Rectal smooth muscle tissue (tissue), 1 donor: ENCODE results near the gene MAN1B1.

Experiments
- H3K27ac ChIP-seq: one replicate; pipeline ENCODE4 v1.7.0; 2013; ENCODE audit warnings: low read depth, low read length, inconsistent platforms
- H3K27me3 ChIP-seq: one replicate; pipeline ENCODE4 v1.7.0; 2013; ENCODE audit warnings: low read length; ENCODE audit not compliant: control insufficient read depth, insufficient read depth
- H3K36me3 ChIP-seq: one replicate; pipeline ENCODE4 v1.7.0; 2013; ENCODE audit warnings: low read length; ENCODE audit not compliant: control insufficient read depth, insufficient read depth
- H3K4me1 ChIP-seq: one replicate; pipeline ENCODE4 v1.7.0; 2013; ENCODE audit warnings: low read length; ENCODE audit not compliant: control insufficient read depth, insufficient read depth
- H3K4me3 ChIP-seq: one replicate; pipeline ENCODE4 v1.7.0; 2013; ENCODE audit warnings: low read length
- H3K9ac ChIP-seq: one replicate; pipeline ENCODE4 v1.7.0; 2013; ENCODE audit warnings: low read length

MAN1B1 gene

DNA sequence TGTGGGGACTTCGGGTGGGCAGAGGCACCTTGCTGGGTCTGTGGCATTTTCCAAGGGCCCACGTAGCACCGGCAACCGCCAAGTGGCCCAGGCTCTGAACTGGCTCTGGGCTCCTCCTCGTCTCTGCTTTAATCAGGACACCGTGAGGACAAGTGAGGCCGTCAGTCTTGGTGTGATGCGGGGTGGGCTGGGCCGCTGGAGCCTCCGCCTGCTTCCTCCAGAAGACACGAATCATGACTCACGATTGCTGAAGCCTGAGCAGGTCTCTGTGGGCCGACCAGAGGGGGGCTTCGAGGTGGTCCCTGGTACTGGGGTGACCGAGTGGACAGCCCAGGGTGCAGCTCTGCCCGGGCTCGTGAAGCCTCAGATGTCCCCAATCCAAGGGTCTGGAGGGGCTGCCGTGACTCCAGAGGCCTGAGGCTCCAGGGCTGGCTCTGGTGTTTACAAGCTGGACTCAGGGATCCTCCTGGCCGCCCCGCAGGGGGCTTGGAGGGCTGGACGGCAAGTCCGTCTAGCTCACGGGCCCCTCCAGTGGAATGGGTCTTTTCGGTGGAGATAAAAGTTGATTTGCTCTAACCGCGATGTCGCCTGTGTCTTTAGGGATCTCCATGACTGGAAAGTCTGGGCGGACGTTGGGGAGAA, 21.9 kb downstream of the MAN1B1 start:
- Histone ChIP-seq H3K4me1 (no peaks in the 10 kb centered on the region), H3K36me3 (peaks cover 25% of the 10 kb centered on the region), H3K9ac (no peak overlapping the region), H3K27me3 (no peaks in the 10 kb centered on the region), H3K4me3 (no peak overlapping the region), H3K27ac (no peak overlapping the region)

DNA sequence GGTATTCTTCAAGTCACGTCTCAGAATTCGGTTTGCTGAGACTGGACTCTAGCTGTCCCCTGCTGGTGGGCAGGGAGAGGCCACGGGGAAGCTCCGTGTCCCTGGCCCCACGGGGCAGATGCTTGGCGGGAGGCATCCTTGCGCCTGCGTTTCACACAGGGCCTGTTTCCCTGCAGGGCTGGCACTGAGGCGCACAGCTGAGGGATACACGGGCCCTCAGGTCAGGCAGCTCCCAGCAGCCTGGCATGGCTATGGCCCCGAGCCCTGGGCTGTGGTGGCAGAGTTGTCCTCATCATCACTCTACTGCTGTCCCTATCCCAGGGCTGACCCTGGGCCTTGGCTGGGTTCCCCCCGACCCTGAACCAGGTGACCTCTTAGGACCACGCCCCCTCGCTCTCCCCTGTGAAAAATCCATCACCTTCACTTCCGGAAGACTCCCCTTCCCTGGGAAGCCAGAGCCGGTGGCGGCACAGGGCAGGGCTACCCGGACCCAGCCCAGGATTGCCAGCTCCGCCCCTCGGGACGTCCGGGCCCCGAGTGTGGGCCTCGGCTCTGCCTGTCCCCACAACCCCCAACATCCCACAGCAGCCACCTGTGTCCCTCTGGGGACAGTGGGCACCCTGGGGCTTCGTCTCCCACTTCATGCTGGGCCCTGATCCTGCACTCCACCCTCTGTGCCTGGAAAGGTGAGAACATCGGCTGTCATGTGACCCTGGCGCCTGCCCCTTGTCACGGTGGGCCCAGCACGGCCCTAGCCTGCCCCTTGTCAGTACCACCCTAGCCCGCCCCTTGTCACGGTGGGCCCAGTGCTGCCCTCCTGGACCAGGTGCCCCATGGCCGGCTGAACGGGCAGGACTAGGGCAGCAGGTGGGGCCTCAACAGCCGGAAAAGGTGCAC, 22.7 kb downstream of the MAN1B1 start:
- Histone ChIP-seq H3K36me3 (peaks cover 19% of the 10 kb centered on the region), H3K4me3 (no peak overlapping the region), H3K4me1 (no peaks in the 10 kb centered on the region), H3K27me3 (no peaks in the 10 kb centered on the region), H3K27ac (no peak overlapping the region), H3K9ac (no peak overlapping the region)

DNA sequence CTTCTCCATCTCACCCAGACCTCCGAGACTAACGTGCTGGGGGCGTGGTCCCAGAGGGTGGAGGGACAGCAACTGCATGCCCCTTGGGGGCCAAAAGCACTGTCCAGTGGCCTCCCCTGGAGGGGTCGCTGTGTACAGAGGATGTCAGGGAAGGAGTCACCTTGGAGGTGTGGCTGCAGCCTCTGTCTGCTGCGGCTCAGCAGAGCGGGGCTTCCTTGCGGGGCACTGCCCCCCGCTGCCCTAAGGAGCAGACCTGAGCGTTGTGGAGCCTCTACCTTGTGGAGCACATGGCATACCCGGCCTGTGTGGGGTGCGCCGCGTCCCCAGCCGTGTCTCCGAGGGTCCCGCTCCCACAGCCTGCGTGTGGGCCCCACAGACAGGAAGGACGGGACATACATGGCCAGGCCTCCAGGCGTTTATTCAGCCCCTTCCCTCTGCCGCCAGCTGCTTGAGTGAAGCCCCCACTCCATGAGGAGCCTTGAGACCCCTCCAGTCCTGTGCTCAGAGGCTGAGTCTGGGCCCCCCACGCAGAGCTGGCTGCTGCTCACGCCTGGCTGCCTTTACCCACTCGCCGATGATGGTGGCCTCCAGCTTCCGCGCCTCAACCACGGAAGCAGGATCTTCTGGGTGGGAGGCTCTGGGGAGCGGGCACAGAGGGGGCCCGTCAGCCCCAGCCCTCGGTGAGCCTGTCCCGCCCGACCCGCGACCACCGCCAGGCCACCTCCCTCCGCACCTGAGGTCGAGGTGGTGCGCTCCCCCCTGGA, 23.5 kb downstream of the MAN1B1 start:
- H3K36me3 ChIP-seq = peaks cover 16% of the 10 kb centered on the region
- H3K27ac ChIP-seq = no peak overlapping the region
- H3K9ac ChIP-seq = no peak overlapping the region
- H3K4me3 ChIP-seq = no peak overlapping the region
- peaks cover 3% of the 10 kb centered on the region for H3K4me1 ChIP-seq
- no peaks in the 10 kb centered on the region for H3K27me3 ChIP-seq

DNA sequence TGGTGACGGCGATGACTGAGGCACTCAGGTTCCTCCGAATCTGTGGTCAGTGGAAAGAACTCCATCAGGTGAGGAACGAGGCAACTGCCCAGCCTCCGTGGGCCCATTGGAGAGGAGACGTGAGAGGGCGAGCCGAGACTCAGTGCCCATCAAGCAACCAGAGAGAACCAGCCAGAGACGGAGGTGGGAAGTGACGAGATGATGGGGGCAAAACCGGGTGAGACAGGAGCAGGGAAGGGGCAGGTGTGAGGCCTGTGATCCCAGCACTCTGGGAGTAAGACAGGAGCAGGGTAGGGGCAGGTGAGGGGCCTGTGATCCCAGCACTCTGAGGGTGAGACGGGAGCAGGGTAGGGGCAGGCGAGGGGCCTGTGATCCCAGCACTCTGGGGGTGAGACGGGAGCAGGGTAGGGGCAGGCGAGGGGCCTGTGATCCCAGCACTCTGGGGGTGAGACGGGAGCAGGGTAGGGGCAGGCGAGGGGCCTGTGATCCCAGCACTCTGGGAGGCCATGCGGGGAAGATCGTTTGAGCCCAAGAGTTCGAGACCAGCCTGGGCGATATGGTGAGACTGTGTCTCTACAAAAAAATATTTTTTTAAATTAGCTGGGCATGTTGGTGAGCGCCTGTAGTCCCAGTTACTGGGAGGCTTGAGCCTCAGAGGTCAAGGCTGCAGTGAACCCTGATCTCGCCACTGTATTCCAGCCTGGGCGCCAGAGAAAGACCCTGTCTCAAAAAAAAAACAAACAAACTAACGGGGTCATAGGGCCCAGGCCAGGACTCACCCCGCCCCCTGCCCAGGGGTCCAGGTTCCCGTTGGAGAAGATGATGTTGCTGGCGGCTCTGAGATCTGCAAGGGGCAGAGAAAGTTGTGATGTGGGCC, 24.4 kb downstream of the MAN1B1 start:
- Histone ChIP-seq H3K36me3 (peaks cover 11% of the 10 kb centered on the region), H3K4me3 (no peak overlapping the region), H3K9ac (no peak overlapping the region), H3K4me1 (peaks cover 3% of the 10 kb centered on the region), H3K27ac (no peak overlapping the region), H3K27me3 (no peaks in the 10 kb centered on the region)

DNA sequence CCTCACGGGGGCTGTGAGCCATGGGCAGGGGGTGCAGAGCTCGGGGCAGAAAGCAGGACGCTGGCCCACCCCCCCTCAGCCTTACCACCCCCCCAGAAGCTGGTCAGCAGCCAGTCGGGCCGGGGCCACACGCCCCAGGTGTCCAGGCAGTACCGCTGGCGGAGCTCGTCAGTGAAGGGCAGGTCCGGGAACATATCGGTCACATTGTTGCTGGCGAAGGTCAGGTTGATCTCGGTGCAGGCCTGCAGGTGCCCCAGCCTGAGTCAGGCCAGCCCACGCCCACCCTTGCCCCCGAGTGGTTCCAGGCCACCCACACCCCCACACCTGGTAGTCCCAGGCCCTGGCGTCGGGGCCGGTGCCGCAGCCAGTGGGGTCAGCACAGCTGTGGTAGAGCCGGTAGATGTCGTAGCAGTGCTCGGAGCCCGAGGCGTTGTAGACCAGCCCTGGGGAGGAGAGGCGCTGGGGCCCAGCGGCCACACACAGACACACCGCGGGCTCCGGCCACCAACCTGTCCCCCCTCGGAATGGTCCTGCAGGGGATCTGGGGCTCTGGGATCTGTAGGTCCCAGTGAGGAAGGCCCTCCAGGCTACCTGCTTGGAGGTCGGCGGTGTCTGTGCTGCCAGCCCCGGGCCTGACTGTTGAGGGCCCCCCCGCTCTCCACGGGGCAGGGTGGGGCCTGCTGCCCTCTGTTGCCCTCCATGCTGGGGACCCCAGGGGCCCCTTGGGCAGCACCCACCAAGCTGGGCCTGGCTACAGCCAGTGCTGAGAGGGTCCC, 25.2 kb downstream of the MAN1B1 start:
- Histone ChIP-seq H3K27me3 (no peaks in the 10 kb centered on the region), H3K4me3 (no peak overlapping the region), H3K4me1 (peaks cover 3% of the 10 kb centered on the region), H3K36me3 (peaks cover 11% of the 10 kb centered on the region), H3K27ac (no peak overlapping the region), H3K9ac (no peak overlapping the region)

DNA sequence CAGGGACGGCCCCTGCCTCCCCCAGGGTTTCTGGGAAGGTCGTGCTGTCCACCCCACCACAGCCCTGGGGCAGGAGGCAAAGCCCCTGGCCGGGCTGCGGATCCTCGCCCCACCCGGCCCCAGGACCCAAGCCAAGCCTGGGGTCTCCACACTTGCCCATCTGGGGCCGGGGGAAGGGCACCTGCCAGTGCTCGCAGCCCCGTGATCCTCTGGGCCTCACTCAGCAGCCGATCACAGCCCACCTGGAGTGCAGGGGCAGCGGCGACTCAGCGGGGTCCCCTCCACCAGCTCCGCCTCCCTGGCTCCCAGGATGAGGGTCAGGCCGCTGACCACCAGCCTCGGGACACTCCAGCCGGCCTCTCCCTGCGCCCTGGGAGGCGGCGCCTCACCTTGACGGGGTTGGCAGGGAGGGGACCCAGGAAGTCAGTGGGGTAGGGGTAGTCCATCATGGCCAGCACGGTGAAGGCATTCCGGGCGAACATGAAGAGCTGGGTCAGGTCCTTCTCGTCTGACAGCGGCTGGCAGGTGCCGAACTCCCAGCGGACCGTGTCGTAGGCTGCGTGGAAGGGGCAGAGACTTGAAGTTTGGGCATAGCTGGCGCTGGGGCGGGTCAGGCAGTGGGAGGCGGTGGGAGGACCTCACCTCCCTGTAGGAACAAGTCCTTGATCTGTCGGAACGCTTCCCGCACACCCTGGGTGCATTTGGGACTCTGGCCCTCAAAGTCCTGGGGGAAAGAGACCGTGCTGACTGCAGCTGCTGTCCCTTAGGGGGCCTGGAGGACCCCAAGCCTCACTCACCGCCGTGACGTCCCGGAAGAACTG, 26.0 kb downstream of the MAN1B1 start:
- Histone ChIP-seq H3K36me3 (peaks cover 7% of the 10 kb centered on the region), H3K4me3 (no peak overlapping the region), H3K4me1 (peaks cover 3% of the 10 kb centered on the region), H3K27ac (no peak overlapping the region), H3K27me3 (peaks cover 5% of the 10 kb centered on the region), H3K9ac (no peak overlapping the region)

DNA sequence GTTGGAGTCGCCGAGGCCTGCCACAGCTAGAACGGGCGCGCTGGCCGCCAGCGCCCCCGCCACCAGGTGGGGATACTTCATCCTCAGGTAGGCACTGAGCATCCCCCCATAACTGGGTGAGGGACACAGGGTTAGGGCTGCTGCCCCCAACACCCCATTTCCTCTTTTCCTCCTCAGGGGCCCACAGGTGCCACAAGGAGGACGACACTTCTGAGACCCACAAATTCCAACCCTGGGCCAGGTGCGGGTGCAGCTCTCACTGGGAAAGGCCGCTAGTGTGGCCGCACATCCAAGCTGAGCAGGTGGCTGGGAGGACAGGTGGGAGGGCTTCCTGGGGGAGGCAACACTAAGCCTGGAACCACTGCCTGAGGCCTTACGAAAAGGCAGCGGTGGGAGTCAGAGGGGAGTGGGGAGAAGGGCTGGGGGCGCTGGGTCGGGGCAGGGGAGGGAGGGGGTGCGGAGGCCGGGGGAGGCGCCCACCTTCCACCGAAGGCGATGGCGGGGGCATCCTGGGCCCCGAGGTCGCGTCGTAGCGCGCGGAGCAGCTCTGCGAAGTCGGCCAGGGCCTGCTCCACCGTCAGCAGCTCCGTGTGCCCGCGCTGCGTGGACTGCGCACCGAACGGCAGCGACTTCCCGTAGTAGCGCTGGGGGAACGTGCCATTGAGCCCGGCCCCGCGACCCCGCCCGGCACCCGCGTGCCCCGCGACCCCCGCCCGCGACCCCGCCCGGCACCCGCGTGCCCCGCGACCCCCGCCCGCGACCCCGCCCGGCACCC, 26.8 kb downstream of the MAN1B1 start:
- H3K27me3 ChIP-seq = peaks cover 5% of the 10 kb centered on the region
- peak overlapping the region; percentile 41 for H3K4me3 ChIP-seq
- H3K4me1 ChIP-seq = peaks cover 3% of the 10 kb centered on the region
- no peak overlapping the region for H3K9ac ChIP-seq
- H3K27ac ChIP-seq = no peak overlapping the region
- H3K36me3 ChIP-seq = peaks cover 2% of the 10 kb centered on the region

DNA sequence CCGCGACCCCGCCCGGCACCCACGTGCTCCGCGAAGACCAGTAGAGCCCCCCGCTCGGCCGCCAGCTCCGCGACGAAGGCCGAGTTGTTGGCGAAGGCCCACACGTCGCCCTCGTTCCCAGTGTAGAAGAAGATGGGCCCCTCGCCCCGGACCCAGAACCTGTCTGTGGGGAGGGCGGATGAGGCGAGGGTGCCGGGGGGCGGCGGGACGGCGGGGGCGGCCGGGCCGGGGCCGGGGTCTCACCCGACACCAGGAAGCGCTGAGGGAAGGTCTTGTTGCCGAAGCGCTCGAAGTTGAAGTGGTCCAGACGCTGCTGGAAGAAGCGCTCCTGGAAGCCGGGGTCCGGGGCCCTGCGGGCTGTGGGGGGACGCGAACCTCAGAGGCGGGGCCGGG, 27.4 kb downstream of the MAN1B1 start:
- H3K36me3 ChIP-seq = no peaks in the 10 kb centered on the region
- H3K9ac ChIP-seq = no peak overlapping the region
- H3K4me1 ChIP-seq = peaks cover 3% of the 10 kb centered on the region
- H3K27me3 ChIP-seq = peaks cover 5% of the 10 kb centered on the region
- peak overlapping the region; percentile 63 for H3K4me3 ChIP-seq
- no peak overlapping the region for H3K27ac ChIP-seq

DNA sequence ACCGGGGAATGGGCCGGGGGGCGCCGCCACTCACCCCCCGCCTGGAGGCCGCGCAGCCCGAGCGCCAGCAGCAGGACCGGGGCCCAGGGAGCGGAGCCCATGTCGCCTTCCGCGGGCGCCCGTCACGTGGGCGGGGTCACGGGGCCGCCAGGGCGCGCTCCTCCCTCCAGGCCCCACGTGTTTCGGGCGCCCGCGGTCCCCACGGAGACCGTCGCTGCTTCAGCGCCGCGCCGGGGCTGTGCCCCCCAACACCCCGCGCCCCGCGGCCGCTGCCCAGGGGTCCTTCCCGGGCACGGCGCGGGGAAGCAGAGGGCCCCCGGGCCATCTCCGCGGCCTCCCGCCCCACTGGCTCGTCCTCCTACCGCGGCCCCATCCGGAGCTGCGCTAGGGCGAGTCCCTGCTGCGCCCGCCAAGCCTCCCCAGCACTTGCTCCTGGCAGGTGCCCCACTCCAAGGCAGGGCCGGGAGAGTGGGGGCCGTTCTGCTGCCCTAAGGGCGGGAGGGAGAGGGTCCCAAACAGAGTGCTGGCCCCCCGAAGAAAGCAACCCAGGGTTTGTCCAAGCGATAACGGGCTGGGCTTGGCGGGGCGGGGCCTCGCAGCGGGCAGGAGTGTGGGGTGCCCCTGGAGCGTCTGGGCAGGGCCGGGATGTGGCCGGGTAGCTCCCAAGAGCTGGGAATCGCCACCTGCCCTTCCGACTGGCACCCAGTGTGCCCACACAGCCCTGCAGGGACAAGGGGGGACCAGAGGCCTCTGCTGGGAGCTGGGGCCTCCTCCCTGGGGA, 28.0 kb downstream of the MAN1B1 start, which contains the start of gene DPP7:
Gene DPP7, minus strand, starts transcription at position 121 of the 781 bp plus-strand sequence. Its CDS starts 20 bp downstream, at position 101.
- Histone ChIP-seq H3K4me1 (peaks cover 3% of the 10 kb centered on the region), H3K4me3 (peak within 1 kb of the TSS; percentile 63), H3K9ac (no peak within 1 kb of the TSS), H3K27me3 (peaks cover 5% of the 10 kb centered on the region), H3K27ac (no peak within 1 kb of the TSS), H3K36me3 (no peaks in the 10 kb centered on the region)
